Activated naive CD8-positive, alpha-beta T cell treated with anti-CD3 and anti-CD28 coated beads, Interleukin-2, amount 50 U/mL, for 24 hours (primary cell): Measurements from ENCODE around the gene ABLIM2.

Source experiments
- ATAC-seq: fragments of 150-1000 bp; cut with Tn5 transposase; one replicate; pipeline ENCODE4 v1.10.0; 2021
- DNase-seq: peaks from one replicate; pipeline ENCODE4 v3.0.0; 2021
- H3K27ac Mint-ChIP-seq: one replicate; pipeline ENCODE4 v1.8.0; 2021; ENCODE audit warnings: mild to moderate bottlenecking, mixed read lengths
- H3K27me3 Mint-ChIP-seq: one replicate; pipeline ENCODE4 v1.8.0; 2021; ENCODE audit warnings: mixed read lengths
- H3K36me3 Mint-ChIP-seq: one replicate; pipeline ENCODE4 v1.8.0; 2021; ENCODE audit warnings: low read depth, mixed read lengths
- H3K4me1 Mint-ChIP-seq: one replicate; pipeline ENCODE4 v1.8.0; 2021; ENCODE audit warnings: mixed read lengths
- H3K4me3 Mint-ChIP-seq: one replicate; pipeline ENCODE4 v1.8.0; 2021; ENCODE audit warnings: mild to moderate bottlenecking, moderate library complexity, mixed read lengths
- H3K9me3 Mint-ChIP-seq: one replicate; pipeline ENCODE4 v1.8.0; 2021; ENCODE audit warnings: mixed read lengths

ABLIM2 gene

DNA sequence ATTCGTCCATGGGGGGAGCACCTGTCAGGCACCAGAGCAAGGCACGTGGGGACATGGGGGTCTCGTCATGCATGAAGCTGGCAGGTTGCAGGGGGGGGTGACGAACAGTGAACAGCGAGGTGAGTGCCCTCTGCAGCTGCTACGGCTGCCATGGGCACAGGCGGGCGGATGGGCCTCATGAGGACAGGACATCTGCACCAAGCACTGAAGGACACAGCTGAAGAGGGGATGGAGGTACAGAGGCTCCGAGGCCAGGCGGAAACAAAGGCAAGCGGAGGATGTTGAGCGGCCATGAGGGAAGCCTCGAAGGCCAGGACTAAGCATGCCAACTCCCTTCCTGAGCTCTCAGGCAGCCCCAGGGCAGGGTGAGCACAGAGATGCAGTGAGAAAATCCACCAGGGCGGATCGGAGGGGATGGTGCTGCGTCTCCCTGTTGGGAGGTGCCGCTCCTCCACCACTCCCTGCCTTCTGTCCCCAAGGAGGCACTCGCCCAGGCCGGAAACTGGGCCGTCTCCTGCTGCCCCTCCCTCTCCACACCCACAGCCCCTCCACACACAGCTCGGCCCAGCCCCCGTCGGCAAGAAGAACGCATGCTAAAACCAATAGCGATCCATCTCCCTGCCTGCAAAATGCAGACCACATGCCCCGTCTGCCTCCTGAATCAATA lies 24.6 kb downstream of the ABLIM2 start:
- H3K4me1 Mint-ChIP-seq, result no peaks in the 10 kb centered on the region
- H3K27ac Mint-ChIP-seq, result no peak overlapping the region
- H3K27me3 Mint-ChIP-seq, result peaks cover 4% of the 10 kb centered on the region
- no peaks in the 10 kb centered on the region for H3K9me3 Mint-ChIP-seq
- DNase-seq, result no peak
- no peak overlapping the region for H3K4me3 Mint-ChIP-seq
- no peak for ATAC-seq
- no peaks in the 10 kb centered on the region for H3K36me3 Mint-ChIP-seq

GRCh38 chr4:8132947-8133705 lies 25.5 kb downstream of the ABLIM2 start:
- Mint-ChIP-seq H3K36me3 (no peaks in the 10 kb centered on the region), H3K27ac (no peak overlapping the region), H3K4me1 (no peaks in the 10 kb centered on the region), H3K4me3 (no peak overlapping the region), H3K27me3 (peaks cover 4% of the 10 kb centered on the region), H3K9me3 (no peaks in the 10 kb centered on the region)
- DNase-seq, result no peak
- ATAC-seq, result no peak

GRCh38 chr4:8132400-8132799 lies 26.2 kb downstream of the ABLIM2 start:
- Mint-ChIP-seq H3K36me3 (no peaks in the 10 kb centered on the region), H3K27ac (no peak overlapping the region), H3K9me3 (no peaks in the 10 kb centered on the region), H3K4me1 (no peaks in the 10 kb centered on the region), H3K4me3 (no peak overlapping the region), H3K27me3 (peaks cover 4% of the 10 kb centered on the region)
- DNase-seq, result no peak
- no peak for ATAC-seq

DNA sequence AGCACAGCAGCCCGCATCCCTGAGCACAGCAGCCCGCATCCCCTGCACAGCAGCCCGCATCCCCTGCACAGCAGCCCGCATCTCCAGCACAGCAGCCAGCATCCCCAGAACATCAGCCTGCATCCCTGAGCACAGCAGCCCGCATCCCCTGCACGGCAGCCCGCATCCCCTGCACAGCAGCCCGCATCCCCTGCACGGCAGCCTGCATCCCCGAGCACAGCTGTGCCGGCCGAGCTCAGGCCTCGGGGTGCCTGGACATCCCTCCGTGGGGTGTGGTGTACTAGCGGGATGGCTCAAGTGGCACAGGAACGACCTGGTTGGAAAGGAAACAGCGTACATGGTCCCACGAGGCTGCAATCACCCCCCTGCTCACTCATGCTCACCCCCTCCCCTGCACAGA lies 26.8 kb downstream of the ABLIM2 start:
- Mint-ChIP-seq H3K4me1 (no peaks in the 10 kb centered on the region), H3K4me3 (no peak overlapping the region), H3K9me3 (no peaks in the 10 kb centered on the region), H3K27ac (no peak overlapping the region), H3K36me3 (no peaks in the 10 kb centered on the region), H3K27me3 (peaks cover 4% of the 10 kb centered on the region)
- ATAC-seq (no peak), DNase-seq (no peak)

DNA sequence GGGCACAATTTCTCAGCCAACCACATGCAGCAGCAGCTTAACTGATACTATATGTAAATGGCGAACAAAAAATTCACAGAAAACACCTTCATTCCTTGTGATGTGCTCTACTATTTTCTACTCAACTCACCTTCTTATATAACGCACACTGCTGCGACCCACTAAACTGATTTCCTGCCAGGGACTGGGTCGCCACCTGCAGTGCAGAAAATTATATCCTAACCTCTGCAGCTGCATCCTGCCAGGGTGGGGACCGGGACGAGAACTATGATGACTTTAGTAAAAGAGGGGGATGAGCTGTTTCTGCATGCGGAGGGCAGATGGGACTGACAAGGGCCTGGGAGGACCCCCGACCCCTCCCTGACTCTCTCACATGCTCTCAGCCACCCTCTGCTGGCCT lies 27.4 kb downstream of the ABLIM2 start:
- no peaks in the 10 kb centered on the region for H3K9me3 Mint-ChIP-seq
- ATAC-seq (no peak), DNase-seq (no peak)
- H3K4me1 Mint-ChIP-seq, result no peaks in the 10 kb centered on the region
- no peak overlapping the region for H3K4me3 Mint-ChIP-seq
- peaks cover 4% of the 10 kb centered on the region for H3K27me3 Mint-ChIP-seq
- no peak overlapping the region for H3K27ac Mint-ChIP-seq
- H3K36me3 Mint-ChIP-seq, result no peaks in the 10 kb centered on the region

DNA sequence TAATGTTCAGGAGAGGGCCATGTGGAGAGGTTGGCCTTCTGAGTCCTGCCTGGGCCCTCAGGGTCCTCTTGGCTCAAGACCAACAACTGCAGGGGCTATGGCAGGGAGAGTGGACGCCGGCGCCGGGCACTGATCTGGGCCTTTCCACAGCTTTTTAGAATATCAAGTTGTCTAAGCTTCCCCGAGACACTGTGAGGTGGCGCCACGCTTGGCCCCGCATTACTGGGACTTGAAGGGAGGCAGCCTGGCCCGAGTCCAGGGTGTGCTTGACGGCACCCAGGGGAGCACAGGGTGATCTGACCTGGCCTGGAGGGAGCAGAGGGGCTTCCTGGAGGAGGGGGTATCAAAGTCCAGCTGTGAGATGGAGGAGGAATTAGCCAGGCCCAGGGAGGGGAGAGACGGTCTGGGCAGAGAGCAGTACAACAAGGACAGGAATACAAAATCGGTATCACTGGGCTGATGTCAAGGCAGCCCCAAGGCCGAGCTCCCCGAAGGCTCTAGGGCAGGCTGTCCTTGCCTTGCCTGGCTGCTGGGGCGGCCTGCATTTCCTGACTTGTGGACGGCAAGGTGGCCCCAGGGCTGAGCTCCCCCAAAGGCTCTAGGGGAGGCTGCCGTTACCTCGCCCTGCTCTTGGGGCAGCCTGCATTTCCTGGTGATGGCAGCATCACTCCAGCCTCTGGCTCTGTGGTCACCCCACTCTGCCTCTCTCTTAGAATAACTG lies 28.1 kb downstream of the ABLIM2 start:
- H3K4me1 Mint-ChIP-seq, result no peaks in the 10 kb centered on the region
- H3K9me3 Mint-ChIP-seq, result no peaks in the 10 kb centered on the region
- no peak overlapping the region for H3K4me3 Mint-ChIP-seq
- H3K27ac Mint-ChIP-seq, result no peak overlapping the region
- ATAC-seq (no peak), DNase-seq (no peak)
- H3K36me3 Mint-ChIP-seq, result no peaks in the 10 kb centered on the region
- H3K27me3 Mint-ChIP-seq, result peaks cover 4% of the 10 kb centered on the region

DNA sequence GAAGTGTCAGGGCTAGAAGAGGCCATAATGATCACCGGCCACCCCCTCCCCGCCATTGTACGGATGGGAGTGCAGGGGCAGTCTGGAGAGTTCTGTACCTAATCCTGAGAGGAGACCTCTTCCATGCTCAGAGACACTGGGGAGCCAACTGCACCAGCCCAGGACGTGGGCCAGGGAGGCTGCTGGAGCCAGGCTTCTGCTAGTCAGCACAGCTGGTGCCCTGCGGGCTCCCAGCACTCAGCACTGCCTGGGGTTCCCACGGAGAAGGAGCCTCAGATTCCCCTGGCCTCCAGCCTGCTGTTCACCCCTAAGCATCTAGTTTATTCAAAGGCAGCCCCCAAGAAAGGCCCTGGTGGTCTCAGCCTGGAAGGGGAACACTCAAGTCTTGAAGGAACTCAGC lies 28.8 kb downstream of the ABLIM2 start:
- Mint-ChIP-seq H3K36me3 (no peaks in the 10 kb centered on the region), H3K4me3 (no peak overlapping the region), H3K27ac (no peak overlapping the region), H3K4me1 (no peaks in the 10 kb centered on the region), H3K27me3 (peaks cover 4% of the 10 kb centered on the region), H3K9me3 (no peaks in the 10 kb centered on the region)
- ATAC-seq (no peak), DNase-seq (no peak)

- Mint-ChIP-seq H3K9me3 (no peaks in the 10 kb centered on the region), H3K4me1 (no peaks in the 10 kb centered on the region), H3K27ac (no peak overlapping the region), H3K4me3 (no peak overlapping the region), H3K27me3 (peaks cover 4% of the 10 kb centered on the region), H3K36me3 (no peaks in the 10 kb centered on the region)
- peak; percentile 6 for DNase-seq
- no peak for ATAC-seq
These were observed 29.5 kb downstream of the ABLIM2 start for GRCh38 chr4:8129136-8129535.

- Mint-ChIP-seq H3K36me3 (no peaks in the 10 kb centered on the region), H3K9me3 (no peaks in the 10 kb centered on the region), H3K27ac (no peak overlapping the region), H3K4me3 (no peak overlapping the region), H3K27me3 (peaks cover 2% of the 10 kb centered on the region), H3K4me1 (no peaks in the 10 kb centered on the region)
- ATAC-seq, result no peak
- DNase-seq, result no peak
These were observed 30.3 kb downstream of the ABLIM2 start for GRCh38 chr4:8128100-8128856.

DNA sequence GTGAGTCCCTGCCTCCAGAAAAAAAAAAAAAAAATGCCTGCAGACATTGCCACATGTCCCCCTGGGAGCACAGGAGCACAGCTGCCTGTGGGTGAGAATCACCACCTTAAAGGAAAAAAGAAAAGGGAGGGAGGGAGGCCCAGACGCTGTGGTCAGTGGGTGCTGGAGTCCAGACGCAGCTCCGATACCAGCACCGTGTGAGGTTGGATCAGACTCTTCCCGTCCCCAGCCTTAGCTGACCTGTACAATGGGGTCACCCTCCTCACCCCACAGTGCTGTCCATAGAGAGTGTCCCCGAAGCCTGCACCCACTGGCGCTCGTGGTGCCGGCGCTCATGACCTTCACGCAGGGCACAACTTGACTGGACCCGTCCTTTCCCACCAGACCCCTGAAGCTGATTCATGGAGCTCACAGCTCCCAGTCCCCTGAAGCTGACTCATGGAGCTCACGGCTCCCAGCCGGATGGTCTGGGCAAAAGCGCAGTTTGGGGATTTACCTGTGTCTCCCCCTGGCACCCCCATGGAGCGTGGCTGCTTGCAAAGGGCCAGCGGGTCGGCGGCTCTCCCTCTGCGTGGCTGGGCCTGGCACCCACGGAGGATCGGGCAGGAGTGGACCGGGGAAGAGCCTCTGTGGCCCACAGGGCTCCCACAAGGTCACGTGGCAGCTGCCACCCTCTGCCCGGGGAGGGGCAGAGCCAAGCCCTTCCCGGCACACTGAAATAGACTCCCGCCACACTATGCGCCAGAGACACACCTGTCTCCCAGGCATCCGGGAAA lies 31.4 kb downstream of the ABLIM2 start:
- H3K27ac Mint-ChIP-seq, result no peak overlapping the region
- no peaks in the 10 kb centered on the region for H3K9me3 Mint-ChIP-seq
- no peaks in the 10 kb centered on the region for H3K36me3 Mint-ChIP-seq
- no peaks in the 10 kb centered on the region for H3K4me1 Mint-ChIP-seq
- no peak overlapping the region for H3K4me3 Mint-ChIP-seq
- H3K27me3 Mint-ChIP-seq, result no peaks in the 10 kb centered on the region
- no peak for DNase-seq
- no peak for ATAC-seq

GRCh38 chr4:8126523-8126922 lies 32.1 kb downstream of the ABLIM2 start:
- DNase-seq, result no peak
- H3K27me3 Mint-ChIP-seq, result no peaks in the 10 kb centered on the region
- H3K4me3 Mint-ChIP-seq, result no peak overlapping the region
- no peaks in the 10 kb centered on the region for H3K36me3 Mint-ChIP-seq
- no peak for ATAC-seq
- no peak overlapping the region for H3K27ac Mint-ChIP-seq
- H3K9me3 Mint-ChIP-seq, result no peaks in the 10 kb centered on the region
- H3K4me1 Mint-ChIP-seq, result no peaks in the 10 kb centered on the region

GRCh38 chr4:8125526-8126056 lies 33.0 kb downstream of the ABLIM2 start:
- Mint-ChIP-seq H3K9me3 (no peaks in the 10 kb centered on the region), H3K4me1 (no peaks in the 10 kb centered on the region), H3K4me3 (no peak overlapping the region), H3K27me3 (no peaks in the 10 kb centered on the region), H3K36me3 (no peaks in the 10 kb centered on the region), H3K27ac (no peak overlapping the region)
- no peak for DNase-seq
- no peak for ATAC-seq

DNA sequence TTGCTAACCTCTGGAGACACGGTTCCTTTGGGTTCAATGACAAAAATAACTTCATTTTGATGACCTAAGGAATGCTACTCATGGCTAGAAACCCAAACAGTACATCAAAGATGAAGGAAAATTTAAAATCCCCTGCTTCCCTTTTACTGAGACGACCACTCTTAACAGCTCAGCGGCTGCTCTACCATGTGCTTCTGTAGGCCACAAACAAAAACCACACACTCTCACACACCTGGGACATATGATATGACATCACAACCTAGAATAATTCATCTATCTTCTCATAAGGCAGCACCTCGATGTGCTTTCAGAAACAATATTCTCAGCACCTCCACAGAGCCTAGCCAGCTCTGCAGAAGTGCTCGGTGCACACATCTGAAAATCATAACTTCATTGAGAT lies 34.7 kb downstream of the ABLIM2 start:
- no peaks in the 10 kb centered on the region for H3K9me3 Mint-ChIP-seq
- H3K36me3 Mint-ChIP-seq, result no peaks in the 10 kb centered on the region
- H3K4me3 Mint-ChIP-seq, result no peak overlapping the region
- DNase-seq, result no peak
- H3K4me1 Mint-ChIP-seq, result no peaks in the 10 kb centered on the region
- no peak overlapping the region for H3K27ac Mint-ChIP-seq
- no peak for ATAC-seq
- no peaks in the 10 kb centered on the region for H3K27me3 Mint-ChIP-seq

DNA sequence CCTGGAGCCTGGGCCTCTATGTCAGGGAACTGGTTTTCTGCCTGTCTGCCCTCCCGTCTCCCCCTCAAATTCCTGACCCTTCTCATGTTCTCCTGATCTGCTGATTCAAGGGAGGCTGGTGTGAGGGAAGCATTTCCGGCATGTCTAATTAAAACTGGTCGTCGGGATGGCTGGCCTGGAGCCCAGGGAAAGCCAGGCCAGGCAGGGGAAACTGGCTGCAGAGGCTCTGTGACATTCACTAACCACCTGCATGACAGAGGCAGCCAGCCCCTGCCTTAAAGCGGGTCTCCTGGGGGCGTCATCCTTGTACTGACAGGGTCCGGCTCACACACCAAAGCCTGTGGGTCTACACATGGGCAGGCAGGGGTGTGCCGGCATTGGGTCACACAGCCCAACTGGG lies 35.2 kb downstream of the ABLIM2 start:
- peak; percentile 11 for ATAC-seq
- Mint-ChIP-seq H3K36me3 (no peaks in the 10 kb centered on the region), H3K27ac (no peak overlapping the region), H3K4me3 (no peak overlapping the region), H3K4me1 (no peaks in the 10 kb centered on the region), H3K27me3 (peaks cover 2% of the 10 kb centered on the region), H3K9me3 (no peaks in the 10 kb centered on the region)
- no peak for DNase-seq
